ENCODE data around the gene SLAMF7. TPM values are rescaled to one million over a fixed set of nuclear protein-coding genes. Genes with fewer than 3 reads are reported as not detected.

The SLAMF7 gene
- total RNA-seq, 1 experiment from 2014 or later, result 3.6 TPM

GRCh38 chr1:160738271-160738670, 776 bp upstream of the SLAMF7 start:
- H3K4me1 ChIP-seq (replicated peaks; ENCODE audit: insufficient read depth), result no peaks in the 10 kb centered on the region
- H3K4me3 ChIP-seq, result no peak overlapping the region
- H3K9me2 ChIP-seq (ENCODE audit: insufficient read depth), result no peaks in the 10 kb centered on the region
- no peaks in the 10 kb centered on the region for H3K79me2 ChIP-seq (ENCODE audit: low read depth)
- no peak overlapping the region for H3K4me2 ChIP-seq
- H3K9me3 ChIP-seq (ENCODE audit: insufficient read depth, low read depth), result peaks cover 2% of the 10 kb centered on the region; the same call in 1 of the 2 replicates
- TF ChIP-seq, protein P1, sequence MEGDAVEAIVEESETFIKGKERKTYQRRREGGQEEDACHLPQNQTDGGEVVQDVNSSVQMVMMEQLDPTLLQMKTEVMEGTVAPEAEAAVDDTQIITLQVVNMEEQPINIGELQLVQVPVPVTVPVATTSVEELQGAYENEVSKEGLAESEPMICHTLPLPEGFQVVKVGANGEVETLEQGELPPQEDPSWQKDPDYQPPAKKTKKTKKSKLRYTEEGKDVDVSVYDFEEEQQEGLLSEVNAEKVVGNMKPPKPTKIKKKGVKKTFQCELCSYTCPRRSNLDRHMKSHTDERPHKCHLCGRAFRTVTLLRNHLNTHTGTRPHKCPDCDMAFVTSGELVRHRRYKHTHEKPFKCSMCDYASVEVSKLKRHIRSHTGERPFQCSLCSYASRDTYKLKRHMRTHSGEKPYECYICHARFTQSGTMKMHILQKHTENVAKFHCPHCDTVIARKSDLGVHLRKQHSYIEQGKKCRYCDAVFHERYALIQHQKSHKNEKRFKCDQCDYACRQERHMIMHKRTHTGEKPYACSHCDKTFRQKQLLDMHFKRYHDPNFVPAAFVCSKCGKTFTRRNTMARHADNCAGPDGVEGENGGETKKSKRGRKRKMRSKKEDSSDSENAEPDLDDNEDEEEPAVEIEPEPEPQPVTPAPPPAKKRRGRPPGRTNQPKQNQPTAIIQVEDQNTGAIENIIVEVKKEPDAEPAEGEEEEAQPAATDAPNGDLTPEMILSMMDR (conservative IDR thresholded peaks at IDR 0.05), result no peak
- TF ChIP-seq EZH2 (IDR thresholded peaks at IDR 0.05; ENCODE audit: low read depth), result no peak
- H4K20me1 ChIP-seq (ENCODE audit: insufficient read depth), result no peaks in the 10 kb centered on the region
- no peak for DNase-seq
- ChIA-PET CTCF (no interaction called here), POLR2A (ENCODE audit: unreplicated experiment) (no interaction called here)
- H2AFZ ChIP-seq, result no peak overlapping the region
- H3K36me3 ChIP-seq (ENCODE audit: low read depth), result no peaks in the 10 kb centered on the region
- BruUV-seq (replicated peaks), result no TSS peak
- intact Hi-C loops (cut with micrococcal nuclease; ENCODE audit: unreplicated experiment), result no loop called here
- H3K27ac ChIP-seq, result no peak overlapping the region
- H3F3A ChIP-seq (ENCODE audit: insufficient read depth, low read depth), result no peaks in the 10 kb centered on the region
- no peaks in the 10 kb centered on the region for H3K27me3 ChIP-seq (ENCODE audit: insufficient read depth, low read depth)

- no TSS peak for BruUV-seq (replicated peaks)
- TF ChIP-seq EZH2 (IDR thresholded peaks at IDR 0.05; ENCODE audit: low read depth), result no peak
- no peak overlapping the region for H3K27ac ChIP-seq
- H3F3A ChIP-seq (ENCODE audit: insufficient read depth, low read depth), result no peaks in the 10 kb centered on the region
- no peaks in the 10 kb centered on the region for H4K20me1 ChIP-seq (ENCODE audit: insufficient read depth)
- H3K9me2 ChIP-seq (ENCODE audit: insufficient read depth), result no peaks in the 10 kb centered on the region
- no peak overlapping the region for H3K4me2 ChIP-seq
- no peaks in the 10 kb centered on the region for H3K36me3 ChIP-seq (ENCODE audit: low read depth)
- intact Hi-C loops (cut with micrococcal nuclease; ENCODE audit: unreplicated experiment), result no loop called here
- ChIA-PET POLR2A (ENCODE audit: unreplicated experiment) (no interaction called here), CTCF (no interaction called here)
- peaks cover 5% of the 10 kb centered on the region; the same call in 1 of the 2 replicates for H3K9me3 ChIP-seq (ENCODE audit: insufficient read depth, low read depth)
- H3K4me1 ChIP-seq (replicated peaks; ENCODE audit: insufficient read depth), result no peaks in the 10 kb centered on the region
- no peak overlapping the region for H3K4me3 ChIP-seq
- H3K27me3 ChIP-seq (ENCODE audit: insufficient read depth, low read depth), result no peaks in the 10 kb centered on the region
- no peaks in the 10 kb centered on the region for H3K79me2 ChIP-seq (ENCODE audit: low read depth)
- no peak overlapping the region for H2AFZ ChIP-seq
- DNase-seq, result no peak
Observed at GRCh38 chr1:160740133-160740688, 1.2 kb downstream of the SLAMF7 start.

DNA sequence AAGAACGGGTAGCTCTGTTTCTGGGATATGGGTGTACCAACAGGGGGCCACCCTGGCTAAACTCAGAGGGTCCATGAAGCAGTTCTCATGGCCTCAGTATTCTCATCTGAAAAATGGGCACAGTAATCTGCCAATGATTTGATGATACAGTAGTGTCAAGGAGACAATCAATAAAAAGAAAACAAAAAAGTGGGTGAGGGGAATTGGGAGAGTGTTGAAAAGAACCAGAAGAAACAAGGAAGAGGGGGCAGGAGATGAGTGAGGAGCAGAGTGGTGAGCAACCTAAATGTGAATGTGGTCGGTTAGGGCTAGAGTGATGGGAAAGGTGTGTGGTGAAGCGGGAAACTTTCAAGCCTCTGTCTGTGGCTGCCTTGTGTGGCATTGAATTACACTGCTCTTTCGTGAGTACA, 2.0 kb downstream of the SLAMF7 start:
- ChIA-PET POLR2A (ENCODE audit: unreplicated experiment) (no interaction called here), CTCF (no interaction called here)
- no peaks in the 10 kb centered on the region for H3K79me2 ChIP-seq (ENCODE audit: low read depth)
- H3K9me2 ChIP-seq (ENCODE audit: insufficient read depth), result no peaks in the 10 kb centered on the region
- no peak overlapping the region for H3K4me2 ChIP-seq
- no peak for DNase-seq
- H3K36me3 ChIP-seq (ENCODE audit: low read depth), result no peaks in the 10 kb centered on the region
- H3K4me3 ChIP-seq, result no peak overlapping the region
- no peak overlapping the region for H2AFZ ChIP-seq
- TF ChIP-seq, protein P1 (conservative IDR thresholded peaks at IDR 0.05), result no peak
- TF ChIP-seq EZH2 (IDR thresholded peaks at IDR 0.05; ENCODE audit: low read depth), result no peak
- BruUV-seq (replicated peaks), result no TSS peak
- intact Hi-C loops (cut with micrococcal nuclease; ENCODE audit: unreplicated experiment), result no loop called here
- no peaks in the 10 kb centered on the region for H3F3A ChIP-seq (ENCODE audit: insufficient read depth, low read depth)
- H3K27me3 ChIP-seq (ENCODE audit: insufficient read depth, low read depth), result no peaks in the 10 kb centered on the region
- H3K9me3 ChIP-seq (ENCODE audit: insufficient read depth, low read depth), result peaks cover 5% of the 10 kb centered on the region; the same call in 1 of the 2 replicates
- no peaks in the 10 kb centered on the region for H3K4me1 ChIP-seq (replicated peaks; ENCODE audit: insufficient read depth)
- H4K20me1 ChIP-seq (ENCODE audit: insufficient read depth), result no peaks in the 10 kb centered on the region
- no peak overlapping the region for H3K27ac ChIP-seq

All from PC-9 (cell line).